Ovary (tissue), 3 donors: ENCODE measurements around the gene FUT1.

Source experiments
- CTCF ChIP-seq, 3 donors: fragments of 450-650 bp in 2 of 3; fragments of 200-600 bp in 1 of 3; IDR thresholded peaks; one replicate each; pipeline versions ENCODE4 v1.5.1 to v1.8.0; 2016 to 2022; ENCODE audit warnings: antibody characterized with exemption in 3 of 3, mild to moderate bottlenecking in 1 of 3
- POLR2A ChIP-seq: fragments of 450-650 bp; IDR thresholded peaks from one replicate; pipeline ENCODE4 v1.6.1; 2017; ENCODE audit warnings: antibody characterized with exemption, mild to moderate bottlenecking, moderate library complexity
- donor health status: DM: no; HTN: no; CAD: no.

- TF ChIP-seq CTCF (IDR thresholded peaks at IDR 0.05): no peak
- TF ChIP-seq POLR2A: no peak
Observed at GRCh38 chr19:48777139-48777538, 24.7 kb upstream of the FUT1 start.
